HG03469 (cell line): ENCODE results near the gene MRAP.

ENCODE experiments used
- ATAC-seq: cut with Tn5 transposase; IDR thresholded peaks from one replicate; pipeline ENCODE4 v1.9.1; 2021; ENCODE audit warnings: mild to moderate bottlenecking, moderate library complexity, moderate number of reproducible peaks; ENCODE audit not compliant: unreplicated experiment

Gene MRAP

DNA sequence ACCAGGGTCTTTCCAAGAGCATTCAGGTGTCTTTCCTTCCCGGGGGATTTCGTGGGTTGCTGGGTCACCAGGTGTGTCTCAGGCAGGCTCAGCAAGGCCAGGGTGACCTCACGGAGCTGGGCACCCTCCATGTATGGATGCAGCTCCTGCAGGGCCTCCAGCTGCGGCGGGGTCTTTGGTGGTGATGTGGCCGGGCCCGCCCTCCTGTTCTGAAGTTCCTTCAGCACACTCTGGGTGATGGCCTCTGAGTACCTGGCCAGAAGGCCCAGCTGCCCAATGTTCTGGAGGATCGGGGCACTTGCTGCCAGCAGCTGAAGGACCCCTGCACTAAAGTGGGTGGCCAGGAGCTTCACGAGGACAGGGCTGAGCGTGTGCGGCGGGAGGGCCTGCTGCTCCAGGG lies 48.7 kb downstream of the MRAP start:
- no peak for ATAC-seq

DNA sequence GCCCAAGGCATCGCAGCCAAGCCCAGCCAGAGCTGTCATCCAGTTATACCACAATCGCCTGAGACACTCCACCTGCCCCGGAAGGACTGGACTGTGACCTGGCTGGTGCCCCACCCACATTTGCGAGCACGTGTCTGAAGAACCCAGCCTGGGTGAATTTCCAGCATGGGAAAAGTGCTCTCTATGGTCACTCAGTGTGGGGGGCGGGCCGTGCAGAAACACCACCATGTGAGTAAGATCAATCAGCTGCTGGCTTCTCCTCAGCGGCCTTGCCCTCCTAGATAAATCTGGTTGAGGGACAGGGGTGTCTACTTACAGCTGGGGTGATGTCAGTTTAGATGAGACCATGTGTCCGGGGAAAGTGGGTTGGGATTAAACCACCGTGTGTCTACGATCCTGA lies 49.3 kb downstream of the MRAP start:
- ATAC-seq = no peak

DNA sequence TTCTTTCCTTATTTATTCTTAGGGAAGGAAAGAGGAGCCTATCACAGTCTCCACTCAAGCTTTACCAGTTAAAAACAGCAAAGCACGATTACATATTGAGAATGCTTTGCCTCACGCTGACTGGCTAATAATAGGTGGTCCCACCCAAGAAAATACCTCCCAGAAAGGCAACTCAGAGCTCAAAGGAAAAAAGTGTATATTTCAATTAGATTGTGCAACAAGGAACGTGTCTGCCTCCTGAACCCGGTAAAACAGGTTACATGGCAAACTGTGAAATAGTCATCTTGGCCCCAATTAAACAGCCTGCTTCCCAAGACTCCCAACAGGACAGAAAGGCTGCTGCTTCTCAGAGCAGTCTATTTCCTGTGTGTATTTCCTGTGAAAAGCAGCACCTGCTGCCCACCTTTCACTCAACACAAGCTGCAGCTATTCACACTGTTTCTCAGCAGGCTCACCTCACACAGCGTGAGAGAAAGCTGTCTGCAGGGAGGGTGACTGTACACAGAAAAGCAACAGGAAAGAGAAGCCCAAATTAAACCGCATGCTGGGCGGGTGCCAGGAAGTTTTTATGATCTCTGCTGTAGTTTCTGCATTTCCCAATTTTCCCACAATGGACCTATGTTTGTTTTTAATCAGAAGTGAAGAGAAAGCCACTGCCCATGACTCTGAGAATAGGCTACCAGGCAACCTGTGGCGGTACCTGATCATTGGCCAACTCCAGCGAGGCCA lies 50.1 kb downstream of the MRAP start:
- ATAC-seq = no peak

- ATAC-seq = no peak
Measured at GRCh38 chr21:32349333-32349944, 50.8 kb downstream of the MRAP start.

- ATAC-seq = no peak
Measured at GRCh38 chr21:32350211-32350980, 51.7 kb downstream of the MRAP start.

- no peak for ATAC-seq
Measured at GRCh38 chr21:32350981-32351380, 52.3 kb downstream of the MRAP start.

- ATAC-seq = no peak
Measured at GRCh38 chr21:32351428-32351827, 52.8 kb downstream of the MRAP start.

DNA sequence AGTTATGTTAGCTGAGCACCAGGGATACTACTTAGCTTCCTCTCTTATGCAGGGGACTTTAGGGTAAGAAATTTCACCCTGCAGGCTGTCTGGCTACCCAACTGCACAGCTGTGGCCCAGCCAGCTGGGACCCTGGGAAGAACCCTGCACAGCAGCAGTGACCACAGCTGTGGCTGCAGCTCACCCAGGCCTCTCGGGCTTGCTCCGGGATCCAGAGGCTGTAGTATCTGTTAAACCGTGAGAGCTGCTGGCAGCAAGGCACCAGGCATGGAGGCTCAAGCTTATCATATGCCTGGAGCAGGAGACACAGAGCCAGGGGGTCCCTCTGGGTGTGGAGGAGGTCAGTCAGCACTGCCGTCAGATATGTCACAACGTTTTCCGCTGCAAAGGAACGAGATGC lies 53.9 kb downstream of the MRAP start:
- no peak for ATAC-seq

GRCh38 chr21:32353002-32353711 lies 54.5 kb downstream of the MRAP start:
- no peak for ATAC-seq

DNA sequence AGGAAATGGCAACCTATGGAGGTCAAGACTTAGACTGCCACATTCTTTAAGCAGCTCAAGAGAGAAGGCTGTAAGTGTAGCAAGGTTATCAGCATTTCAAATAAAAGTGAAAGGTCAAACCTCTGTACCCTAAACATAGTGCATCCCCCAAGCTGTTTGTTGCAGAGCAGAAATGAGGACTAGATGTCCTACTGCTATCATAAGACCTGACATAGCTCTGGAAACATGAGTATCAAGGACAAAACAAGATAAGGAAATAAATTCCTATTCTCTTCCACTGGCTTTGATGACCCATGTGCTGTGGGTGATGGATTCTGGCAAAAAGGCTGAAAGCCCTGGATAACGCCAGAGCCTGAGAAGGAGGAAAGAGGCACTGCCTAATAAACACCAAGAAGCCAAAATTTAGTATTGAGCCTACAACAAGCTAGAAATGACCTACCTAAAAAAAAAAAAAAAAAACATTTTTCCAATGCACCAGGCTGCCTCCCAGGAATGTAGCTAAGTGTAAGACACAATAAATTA lies 58.3 kb downstream of the MRAP start:
- no peak for ATAC-seq

- ATAC-seq = no peak
Measured at GRCh38 chr21:32359719-32360260, 61.1 kb downstream of the MRAP start.

DNA sequence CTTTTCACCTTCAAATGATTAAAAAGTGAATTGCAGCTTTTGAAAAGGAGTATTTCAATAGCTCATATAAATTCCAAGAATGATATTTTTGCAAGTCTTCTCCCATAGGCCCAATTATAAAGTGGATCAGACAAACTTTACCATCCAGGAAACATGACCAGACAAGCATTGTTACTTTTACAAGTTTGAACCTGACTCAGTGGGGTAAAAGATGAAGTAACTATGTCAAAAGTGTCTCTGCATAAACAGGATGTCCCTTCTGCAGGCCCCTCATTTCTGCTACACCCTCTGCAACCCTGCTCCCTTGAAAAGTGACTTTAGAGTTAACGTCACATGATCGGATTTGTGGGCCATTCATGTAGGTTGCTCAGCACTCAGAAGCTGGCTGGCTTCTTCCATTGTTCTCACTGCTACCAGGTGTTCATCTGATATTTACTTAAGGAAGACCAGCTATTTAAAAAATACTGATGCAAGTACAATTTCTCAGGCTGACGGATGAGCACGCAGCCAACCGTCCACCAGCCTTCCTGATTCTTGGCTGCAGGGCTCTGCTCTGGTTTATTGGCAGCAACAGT lies 61.8 kb downstream of the MRAP start:
- no peak for ATAC-seq
